GM18517 (cell line): ENCODE results near the gene CARD10.

Experiments
- ATAC-seq: cut with Tn5 transposase; IDR thresholded peaks from one replicate; pipeline ENCODE4 v1.9.1; 2021; ENCODE audit warnings: mild to moderate bottlenecking, moderate library complexity; ENCODE audit not compliant: unreplicated experiment

The CARD10 gene

DNA sequence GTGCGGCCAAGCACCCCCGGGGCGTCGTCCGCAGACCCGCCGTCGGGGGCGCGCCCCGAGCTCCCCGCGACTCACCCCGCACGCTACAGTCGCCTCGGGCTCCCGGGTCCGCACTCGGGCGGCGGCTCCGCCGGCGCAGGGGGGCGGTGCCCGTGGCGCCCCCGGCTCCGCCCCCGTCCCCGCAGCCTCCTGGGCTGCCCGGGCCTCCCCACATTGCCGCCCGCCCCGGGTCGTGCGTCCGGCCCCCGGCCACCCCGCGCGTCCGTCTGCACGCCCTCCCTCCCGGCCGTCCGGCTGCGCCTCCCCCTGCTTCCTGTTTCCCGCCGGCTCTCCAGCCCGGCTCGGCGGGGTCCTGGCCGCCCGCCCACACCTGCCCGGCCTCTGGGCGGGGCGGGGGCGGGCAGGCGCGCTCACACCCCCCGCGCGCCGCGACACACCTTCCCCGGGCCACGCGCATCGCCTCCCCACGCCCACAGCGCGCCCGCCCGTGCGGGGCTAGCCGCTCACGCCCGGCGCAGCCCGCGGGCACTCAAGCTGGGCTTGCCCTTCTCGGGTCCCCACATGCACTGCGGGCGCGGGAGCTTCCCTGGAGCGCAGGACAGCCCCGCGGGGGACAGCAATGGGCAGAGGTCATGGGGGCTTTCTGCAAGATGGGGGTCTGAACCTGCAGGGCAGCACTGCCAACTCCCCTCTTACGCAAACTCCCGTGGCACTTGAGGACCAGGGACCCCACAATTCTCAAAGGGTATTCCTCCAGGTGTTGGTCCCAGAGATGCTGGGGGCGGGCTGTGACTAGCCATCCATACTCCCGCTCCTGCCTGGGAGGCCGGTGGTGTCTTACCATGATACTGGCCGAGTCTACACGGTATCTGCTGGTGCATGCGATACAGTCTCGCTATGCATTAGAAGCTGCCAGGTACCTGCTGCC lies at the start of gene CARD10:
TSS of gene CARD10 (minus strand) at position 148 of the 928 bp plus-strand sequence. CDS start 215 bp downstream, outside the sequence.
- ATAC-seq = no peak

GRCh38 chr22:37568448-37569008 lies 49.3 kb upstream of the CARD10 start:
- no peak for ATAC-seq

DNA sequence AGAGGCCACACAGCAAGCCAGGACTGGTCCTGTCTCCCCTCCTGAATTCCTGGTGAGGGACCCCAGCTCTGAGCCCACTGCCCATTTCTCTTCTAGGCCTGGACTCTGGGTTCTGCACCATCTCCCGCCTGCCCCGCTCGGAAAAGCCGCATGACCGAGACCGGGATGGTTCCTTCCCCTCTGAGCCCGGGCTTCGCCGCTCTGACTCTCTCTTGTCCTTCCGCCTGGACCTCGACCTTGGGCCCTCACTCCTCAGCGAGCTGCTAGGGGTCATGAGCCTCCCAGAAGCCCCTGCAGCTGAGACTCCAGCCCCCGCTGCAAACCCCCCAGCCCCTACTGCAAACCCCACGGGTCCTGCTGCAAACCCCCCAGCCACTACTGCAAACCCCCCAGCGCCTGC lies 48.8 kb upstream of the CARD10 start:
- ATAC-seq = no peak

- no peak for ATAC-seq
Measured at GRCh38 chr22:37566903-37567798, 47.9 kb upstream of the CARD10 start.

DNA sequence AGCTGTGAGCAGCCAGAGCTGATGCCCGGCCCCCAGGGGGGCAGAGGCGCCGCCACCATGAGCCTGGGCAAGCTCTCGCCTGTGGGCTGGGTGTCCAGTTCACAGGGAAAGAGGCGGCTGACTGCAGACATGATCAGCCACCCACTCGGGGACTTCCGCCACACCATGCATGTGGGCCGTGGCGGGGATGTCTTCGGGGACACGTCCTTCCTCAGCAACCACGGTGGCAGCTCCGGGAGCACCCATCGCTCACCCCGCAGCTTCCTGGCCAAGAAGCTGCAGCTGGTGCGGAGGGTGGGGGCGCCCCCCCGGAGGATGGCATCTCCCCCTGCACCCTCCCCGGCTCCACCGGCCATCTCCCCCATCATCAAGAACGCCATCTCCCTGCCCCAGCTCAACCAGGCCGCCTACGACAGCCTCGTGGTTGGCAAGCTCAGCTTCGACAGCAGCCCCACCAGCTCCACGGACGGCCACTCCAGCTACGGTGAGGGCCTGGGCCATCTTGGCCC lies 47.2 kb upstream of the CARD10 start:
- ATAC-seq = no peak

DNA sequence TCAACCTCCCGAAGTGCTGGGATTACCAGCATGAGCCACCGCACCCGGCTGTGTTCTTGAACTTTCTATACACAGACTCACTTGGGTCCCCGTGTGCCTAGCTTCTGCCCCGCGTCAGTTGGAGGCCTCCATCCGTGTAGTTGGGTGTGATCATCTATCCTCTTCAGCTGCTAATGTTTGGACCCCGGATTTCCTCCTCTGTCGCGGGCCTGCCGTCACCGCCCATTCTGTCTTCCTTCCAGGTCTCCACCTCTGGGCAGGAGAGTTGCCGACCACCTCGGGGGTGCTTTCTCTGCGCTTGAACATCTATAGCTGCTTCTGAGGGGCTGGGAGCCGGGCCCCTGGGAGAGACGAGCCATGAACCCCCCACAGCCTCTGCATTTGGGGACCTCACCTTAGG lies 46.6 kb upstream of the CARD10 start:
- no peak for ATAC-seq

DNA sequence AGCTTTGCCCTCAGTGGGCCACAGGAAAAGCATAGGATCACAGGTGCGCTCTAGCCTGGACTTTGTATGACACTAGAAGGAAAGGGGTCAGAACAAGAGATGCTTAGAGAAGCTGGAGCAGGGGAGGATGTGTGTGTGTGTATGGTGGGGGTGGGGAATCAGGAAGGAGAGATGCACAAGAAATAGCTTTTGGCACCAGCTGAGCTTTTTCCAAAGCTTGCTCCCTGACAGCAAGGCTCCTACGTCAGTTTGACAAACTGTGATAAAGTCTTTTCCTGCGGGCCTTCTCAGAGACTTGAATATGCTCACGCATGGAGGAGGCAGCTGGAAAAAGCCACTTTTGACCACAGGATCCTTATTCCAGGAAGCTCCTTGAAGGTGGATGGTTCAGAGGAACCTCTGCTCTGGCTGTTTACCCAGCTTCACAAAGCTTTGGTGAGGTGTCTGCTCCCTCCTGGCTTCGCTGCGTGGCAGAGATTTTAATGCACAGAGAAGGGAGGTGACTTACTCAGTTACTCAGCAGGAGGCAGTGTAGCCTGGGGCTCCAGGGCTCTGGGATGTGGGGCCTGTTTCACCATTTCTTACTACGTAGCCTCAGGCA lies 45.0 kb upstream of the CARD10 start:
- no peak for ATAC-seq

- no peak for ATAC-seq
Measured at GRCh38 chr22:37563153-37564081, 44.2 kb upstream of the CARD10 start.

GRCh38 chr22:37562049-37562875 lies 43.0 kb upstream of the CARD10 start:
- ATAC-seq = no peak

- no peak for ATAC-seq
Measured at GRCh38 chr22:37561212-37562048, 42.2 kb upstream of the CARD10 start.

DNA sequence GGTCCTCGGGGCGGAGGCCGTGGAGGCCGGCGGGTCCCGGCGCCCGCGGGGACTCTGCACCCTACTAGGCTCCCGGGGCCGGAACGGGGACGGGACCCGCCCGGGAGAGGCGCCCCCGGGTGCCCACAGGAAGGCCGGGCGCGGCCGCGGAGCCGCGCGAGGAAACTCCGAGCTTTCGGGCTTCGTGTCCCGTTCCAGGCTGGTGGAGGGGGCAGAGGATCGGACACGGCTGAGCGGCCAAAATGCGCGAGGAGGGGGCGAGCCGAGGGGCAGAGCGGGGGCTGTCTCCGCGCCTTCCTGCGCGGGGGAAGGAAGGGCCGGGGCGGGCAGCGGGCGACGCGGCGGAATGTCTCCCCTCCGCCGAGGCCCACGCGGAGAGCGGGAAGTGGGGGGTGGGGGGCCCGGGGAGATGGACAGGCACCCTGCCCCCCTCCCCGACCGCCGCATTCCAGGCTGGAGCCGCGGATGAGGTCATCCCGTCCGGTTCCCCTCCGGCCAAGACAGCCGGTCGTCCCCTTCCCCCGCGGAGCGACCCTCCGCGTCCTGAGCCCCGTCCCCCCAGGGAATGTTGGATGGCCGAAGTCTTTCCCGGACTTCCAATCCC lies 41.5 kb upstream of the CARD10 start:
- ATAC-seq = no peak

DNA sequence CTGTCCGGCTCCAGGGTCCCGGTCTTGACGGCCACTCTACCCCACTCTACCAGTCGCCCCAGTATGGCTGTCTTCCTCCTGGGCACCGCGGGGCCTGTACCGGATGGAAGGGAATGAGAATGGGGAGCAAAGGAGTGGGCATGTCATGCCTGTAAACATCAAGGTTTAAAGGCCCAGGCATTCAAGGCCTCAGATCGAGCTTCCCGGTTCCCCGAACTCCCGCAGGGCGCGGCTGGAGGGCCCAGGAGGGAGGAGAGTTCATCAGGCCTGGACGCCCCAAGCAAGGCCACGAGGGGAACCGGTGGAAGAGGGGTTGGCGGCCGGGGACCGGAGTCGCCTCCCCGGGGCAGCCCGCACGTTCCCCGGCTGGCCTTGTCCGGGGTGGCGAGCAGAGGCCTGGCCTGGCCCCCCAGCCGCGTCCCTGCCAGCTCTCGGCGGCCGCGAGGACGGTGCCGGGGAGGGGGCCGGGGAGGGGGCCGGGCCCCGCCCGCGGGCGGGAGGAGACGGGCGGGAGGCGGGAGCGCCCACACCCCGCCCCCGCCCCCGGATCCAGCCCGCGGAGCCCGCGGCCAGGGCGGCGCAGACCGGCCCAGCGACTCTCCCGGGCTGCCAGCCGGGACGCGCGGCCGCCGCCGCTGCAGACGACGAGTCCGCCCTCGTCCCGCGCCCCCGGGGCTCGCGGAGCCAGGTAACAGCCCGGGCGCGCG lies 40.8 kb upstream of the CARD10 start, which contains the start of gene CDC42EP1:
TSS of gene CDC42EP1 (plus strand) at position 580 of the 707 bp plus-strand sequence. CDS start 5,870 bp downstream, outside the sequence.
- no peak for ATAC-seq

DNA sequence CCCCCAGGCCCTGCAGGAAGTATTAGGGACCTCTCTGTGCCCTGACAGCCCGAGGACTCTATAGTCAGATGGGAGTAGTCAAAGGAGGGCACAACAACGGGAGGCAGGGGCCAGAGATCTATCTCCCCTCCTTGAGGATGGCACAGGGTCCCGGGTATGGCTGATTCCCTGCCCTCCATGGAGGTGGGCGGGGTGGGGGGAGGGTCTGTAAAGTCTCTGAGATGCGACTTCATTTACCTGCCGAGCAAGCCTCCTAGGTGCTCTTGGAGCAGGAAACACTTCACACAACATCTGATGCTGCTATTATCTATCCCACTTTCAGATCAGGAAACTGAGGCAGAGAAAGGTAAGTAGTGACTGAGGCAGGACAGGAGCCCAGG lies 40.3 kb upstream of the CARD10 start:
- ATAC-seq = no peak

DNA sequence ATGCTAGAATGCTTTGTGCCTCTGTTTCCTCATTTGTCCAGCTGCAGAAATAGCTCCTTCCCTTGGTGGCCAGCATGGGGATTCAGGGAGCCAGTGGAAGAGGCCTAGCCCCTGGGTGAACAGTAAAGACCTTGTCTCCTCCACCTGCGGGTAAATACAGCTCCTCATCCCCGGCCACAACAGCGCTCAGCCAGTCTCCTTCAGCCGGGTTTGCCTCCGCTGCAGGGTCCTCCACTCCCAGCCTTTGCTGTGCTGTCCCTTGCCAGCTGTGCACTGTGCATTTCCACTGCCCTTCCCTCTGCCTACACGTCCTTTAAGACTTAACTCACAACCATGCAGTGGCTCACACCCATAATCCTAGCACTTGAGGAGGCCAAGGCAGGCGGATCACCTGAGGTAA lies 39.6 kb upstream of the CARD10 start:
- ATAC-seq = no peak

- ATAC-seq = no peak
Measured at GRCh38 chr22:37557321-37558001, 38.2 kb upstream of the CARD10 start.

DNA sequence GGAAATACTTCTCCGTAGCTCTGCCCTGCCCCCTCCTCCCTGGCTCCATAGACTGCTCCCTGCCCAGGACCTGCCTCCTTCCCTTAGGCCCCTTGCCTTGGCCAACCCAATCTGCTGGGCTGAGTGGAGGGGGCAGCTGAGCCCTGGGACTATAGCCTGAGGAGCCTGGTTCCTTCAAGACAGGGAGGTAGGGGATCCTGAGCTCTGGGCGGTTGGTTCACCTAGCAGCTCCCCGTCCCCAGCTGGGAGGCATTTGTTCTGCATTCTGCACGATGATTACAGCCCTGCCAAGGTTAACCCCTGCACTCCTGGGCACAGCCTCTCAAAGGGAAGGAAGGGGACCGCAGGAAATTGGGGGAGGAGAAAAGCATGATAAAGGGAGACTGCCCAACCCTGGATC lies 37.5 kb upstream of the CARD10 start:
- no peak for ATAC-seq
